A549 (cell line): ENCODE results near the gene WDR19. TPM values are rescaled to one million over a fixed set of nuclear protein-coding genes. Genes with fewer than 3 reads are reported as not detected.
"Not testable (repeated sequence)": the region's sequence is repeated elsewhere in the genome, so short reads cannot be mapped to it uniquely, and the experiment has no call there.

Source experiments
- ATAC-seq, 2 experiments: fragments of 200-7000 bp in 1 of 2; fragments of >200 bp in 1 of 2; cut with Nextera tagmentation in 1 of 2; cut with Tn5 transposase in 1 of 2; 3 replicates each; pipeline versions ENCODE4 v1.8.0 to v1.9.1; 2018 to 2020; ENCODE audit warnings: mild to moderate bottlenecking in 1 of 2, moderate library complexity in 1 of 2
- CTCF ChIA-PET: fragments of 300-600 bp; sonication (Branson Sonifier 250); formaldehyde crosslinking; extraction: SDS; loops from one replicate; lab custom pipeline; 2021; ENCODE audit warnings: antibody characterized with exemption, inconsistent platforms; lab: Yijun Ruan, JAX
- POLR2A ChIA-PET: fragments of 350-600 bp; formaldehyde crosslinking; extraction: SDS; loops from one replicate; lab custom pipeline; 2021; ENCODE audit warnings: antibody characterized with exemption, inconsistent platforms; lab: Yijun Ruan, JAX
- DNase-seq, 2 experiments: peaks; one replicate each; pipeline versions ENCODE4 v3.0.0 to v3.0.0-alpha.2; 2011 to 2016; ENCODE audit warnings: low read depth in 1 of 2, low spot score in 1 of 2
- FAIRE-seq: peaks from 2 replicates; lab custom pipeline; 2011; peaks lifted over from hg19 to GRCh38; lab: Jason Lieb, UNC
- H3K27ac ChIP-seq, 2 experiments: fragments of >200 bp; sonication (Bioruptor Twin); formaldehyde crosslinking; 3 replicates each; pipeline ENCODE4 v1.5.1; 2016 to 2017
- H3K4me1 ChIP-seq: fragments of >200 bp; sonication (Bioruptor Twin); formaldehyde crosslinking; 3 replicates; pipeline ENCODE4 v1.6.1; 2016
- H3K4me2 ChIP-seq: fragments of >200 bp; sonication (Bioruptor Twin); formaldehyde crosslinking; 3 replicates; pipeline ENCODE4 v1.6.1; 2016
- H3K4me3 ChIP-seq: fragments of >200 bp; sonication (Bioruptor Twin); formaldehyde crosslinking; 3 replicates; pipeline ENCODE4 v1.5.1; 2016
- H3K9me3 ChIP-seq: fragments of >200 bp; sonication (Bioruptor Twin); formaldehyde crosslinking; 3 replicates; pipeline ENCODE4 v1.6.1; 2016
- ATOH8 ChIP-seq: fragments of 250-450 bp; sonication (Bioruptor Pico); IDR thresholded peaks from 2 replicates; pipeline ENCODE4 v1.5.0; 2020; ENCODE audit warnings: low read depth, mild to moderate bottlenecking, moderate library complexity
- CEBPB ChIP-seq, 2 experiments: fragments of >200 bp in 1 of 2; sonication (Bioruptor Twin) in 1 of 2; formaldehyde crosslinking in 1 of 2; IDR thresholded peaks; 2 replicates each; pipeline ENCODE4 v1.6.1; 2012 to 2016
- CHD2 ChIP-seq: fragments of 150-350 bp; IDR thresholded peaks from 2 replicates; pipeline ENCODE4 v1.6.1; 2014; ENCODE audit warnings: low read length; ENCODE audit not compliant: partially characterized antibody
- CTCF ChIP-seq: fragments of >200 bp; sonication (Bioruptor Twin); formaldehyde crosslinking; IDR thresholded peaks from 3 replicates; pipeline ENCODE4 v1.5.1; 2016
- FOSL2 ChIP-seq, 2 experiments: fragments of 450-650 bp in 1 of 2; fragments of >200 bp in 1 of 2; sonication (Bioruptor Twin) in 1 of 2; formaldehyde crosslinking; IDR thresholded peaks; 2 replicates each; pipeline versions ENCODE4 v1.5.0 to v1.6.1; 2016 to 2020; ENCODE audit warnings: mild to moderate bottlenecking in 1 of 2, moderate library complexity in 1 of 2
- FOXS1 ChIP-seq: fragments of 250-450 bp; sonication (Bioruptor Pico); IDR thresholded peaks from 2 replicates; pipeline ENCODE4 v1.5.0; 2020; ENCODE audit warnings: mild to moderate bottlenecking, moderate library complexity
- HOXA7 ChIP-seq: fragments of 250-450 bp; sonication (Bioruptor Pico); IDR thresholded peaks from 2 replicates; pipeline ENCODE4 v1.5.0; 2020; ENCODE audit warnings: mild to moderate bottlenecking, moderate library complexity
- JUN ChIP-seq, 2 experiments: fragments of >200 bp; sonication (Bioruptor Twin); formaldehyde crosslinking; IDR thresholded peaks; 2 replicates in 1 of 2; 3 replicates in 1 of 2; pipeline ENCODE4 v1.6.1; 2016 to 2017
- KDM5A ChIP-seq: fragments of 200-600 bp; sonication (generic); IDR thresholded peaks from 2 replicates; pipeline ENCODE4 v1.6.1; 2016; ENCODE audit warnings: antibody characterized with exemption, mild to moderate bottlenecking
- NR3C1 ChIP-seq: fragments of >200 bp; sonication (Bioruptor Twin); formaldehyde crosslinking; IDR thresholded peaks from 3 replicates; pipeline ENCODE4 v1.6.1; 2017
- RARB ChIP-seq: fragments of 250-450 bp; sonication (Bioruptor Pico); IDR thresholded peaks from 2 replicates; pipeline ENCODE4 v1.8.0; 2021; ENCODE audit warnings: mild to moderate bottlenecking, moderate library complexity
- RCOR1 ChIP-seq: fragments of 150-350 bp; IDR thresholded peaks from 2 replicates; pipeline ENCODE4 v1.6.1; 2014; ENCODE audit warnings: antibody characterized with exemption, low read length, low read depth
- RNF2 ChIP-seq: fragments of 200-600 bp; sonication (generic); IDR thresholded peaks from 2 replicates; pipeline ENCODE4 v1.6.1; 2016; ENCODE audit warnings: low read depth, mild to moderate bottlenecking, antibody characterized with exemption, moderate library complexity, borderline replicate concordance
- ZC3H11A ChIP-seq: fragments of 450-650 bp; IDR thresholded peaks from 2 replicates; pipeline ENCODE4 v1.6.1; 2014; ENCODE audit warnings: antibody characterized with exemption, mild to moderate bottlenecking
- ZFP36 ChIP-seq: fragments of 450-650 bp; IDR thresholded peaks from 2 replicates; pipeline ENCODE4 v1.6.1; 2014; ENCODE audit warnings: borderline replicate concordance; ENCODE audit not compliant: partially characterized antibody
- ZNF302 ChIP-seq: fragments of 250-450 bp; sonication (Bioruptor Pico); IDR thresholded peaks from 2 replicates; pipeline ENCODE4 v1.9.0; 2021; ENCODE audit warnings: inconsistent platforms, mild to moderate bottlenecking, moderate library complexity
- WGBS: methylation state at CpG from one replicate; pipeline ENCODE4 v1.1.6; 2017; ENCODE audit errors: missing lambda C conversion rate; 5-methylcytosine and 5-hydroxymethylcytosine counted together
- polyA plus RNA-seq, 4 experiments: library from polyadenylated mRNA; depleted of rRNA in 3 of 4; stranded (reverse); fragments of >200 nt; fragmentation: RNase III in 1 of 4; extraction: RNeasy Plus Mini Kit Qiagen cat#74134 plus additional on column Dnase treatment in 1 of 4; gene quantifications; 2 replicates in 3 of 4; 3 replicates in 1 of 4; pipeline ENCODE4 v1.2.3, GENCODE V29; 2011 to 2017
- TF ChIP-seq, protein P1 (sequence below): fragments of >200 bp; sonication (Bioruptor Twin); formaldehyde crosslinking; IDR thresholded peaks from 3 replicates; pipeline ENCODE4 v1.6.1; 2016
- TF ChIP-seq, protein P2 (sequence below): IDR thresholded peaks from 2 replicates; pipeline ENCODE4 v1.6.1; 2012
- TF ChIP-seq, protein P3 (sequence below): fragments of >200 bp; sonication (Bioruptor Twin); formaldehyde crosslinking; IDR thresholded peaks from 2 replicates; pipeline ENCODE4 v1.6.1; 2016

The WDR19 gene
- polyA plus RNA-seq, 2 of the 4 experiments (the other 2 are of a cell fraction): 12.1 to 30.1 TPM

- H3K4me1 ChIP-seq, CTCF ChIA-PET, H3K4me2 ChIP-seq, H3K9me3 ChIP-seq, ATAC-seq, DNase-seq, H3K27ac ChIP-seq, H3K4me3 ChIP-seq, POLR2A ChIA-PET: not testable (repeated sequence)
- 84% methylated on average over 5 of the region's 5 CpGs for WGBS
- peak; percentile 74 for TF ChIP-seq ZC3H11A
- TF ChIP-seq, all 56 proteins: peak for 1; not testable (repeated sequence) for 55
- not testable (repeated sequence) for FAIRE-seq
Observed at GRCh38 chr4:39292433-39292832, 110.1 kb downstream of the WDR19 start.

DNA sequence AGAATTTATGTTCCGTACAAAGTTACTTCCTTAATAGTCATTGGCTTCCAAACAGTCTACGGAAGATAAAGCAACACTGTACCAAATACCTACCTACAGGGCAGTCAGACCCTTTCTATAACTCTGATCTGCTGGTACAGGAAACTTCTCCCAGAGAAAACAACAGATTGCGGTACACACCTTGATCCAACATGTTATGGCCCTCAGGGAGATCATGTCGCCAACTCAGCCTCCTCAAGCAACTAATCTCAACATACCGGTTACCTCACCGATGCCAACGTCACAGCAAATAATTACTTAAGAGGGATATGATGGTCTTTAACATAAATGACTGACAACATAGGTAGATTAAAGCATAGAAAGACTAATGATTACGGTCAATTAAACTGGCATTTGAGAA lies 113.5 kb downstream of the WDR19 start:
- ATAC-seq (no peak), DNase-seq (no peak), FAIRE-seq (no peak)
- ChIA-PET POLR2A (no interaction called here), CTCF (no interaction called here)
- no peak overlapping the region for H3K27ac ChIP-seq
- TF ChIP-seq FOXS1 (no peak), FOSL2 (IDR thresholded peaks at IDR 0.05) (no peak), FOSL2 (CRISPR knock-in tag; IDR thresholded peaks at IDR 0.05) (no peak), RARB (no peak), ZNF302 (CRISPR knock-in tag) (no peak), CHD2 (no peak), RNF2 (no peak), ZC3H11A (no peak), NR3C1 (no peak)
- H3K4me1 ChIP-seq: no peaks in the 10 kb centered on the region
- no peaks in the 10 kb centered on the region for H3K9me3 ChIP-seq
- no peak overlapping the region for H3K4me2 ChIP-seq
- 95% methylated on average over 8 of the region's 8 CpGs for WGBS
- H3K4me3 ChIP-seq: no peak overlapping the region

- no peak for FAIRE-seq
- TF ChIP-seq CEBPB (IDR thresholded peaks at IDR 0.05): no peak
- TF ChIP-seq ZC3H11A: no peak
- TF ChIP-seq HOXA7 (CRISPR knock-in tag): no peak
- no peak for TF ChIP-seq ZFP36
- TF ChIP-seq, protein P1, sequence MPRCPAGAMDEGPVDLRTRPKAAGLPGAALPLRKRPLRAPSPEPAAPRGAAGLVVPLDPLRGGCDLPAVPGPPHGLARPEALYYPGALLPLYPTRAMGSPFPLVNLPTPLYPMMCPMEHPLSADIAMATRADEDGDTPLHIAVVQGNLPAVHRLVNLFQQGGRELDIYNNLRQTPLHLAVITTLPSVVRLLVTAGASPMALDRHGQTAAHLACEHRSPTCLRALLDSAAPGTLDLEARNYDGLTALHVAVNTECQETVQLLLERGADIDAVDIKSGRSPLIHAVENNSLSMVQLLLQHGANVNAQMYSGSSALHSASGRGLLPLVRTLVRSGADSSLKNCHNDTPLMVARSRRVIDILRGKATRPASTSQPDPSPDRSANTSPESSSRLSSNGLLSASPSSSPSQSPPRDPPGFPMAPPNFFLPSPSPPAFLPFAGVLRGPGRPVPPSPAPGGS: no peak
- no peak for TF ChIP-seq CHD2
- no peak for TF ChIP-seq ATOH8
- TF ChIP-seq, protein P2, sequence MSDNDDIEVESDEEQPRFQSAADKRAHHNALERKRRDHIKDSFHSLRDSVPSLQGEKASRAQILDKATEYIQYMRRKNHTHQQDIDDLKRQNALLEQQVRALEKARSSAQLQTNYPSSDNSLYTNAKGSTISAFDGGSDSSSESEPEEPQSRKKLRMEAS: no peak
- TF ChIP-seq CTCF: no peak
- TF ChIP-seq KDM5A: no peak
- TF ChIP-seq, protein P3, sequence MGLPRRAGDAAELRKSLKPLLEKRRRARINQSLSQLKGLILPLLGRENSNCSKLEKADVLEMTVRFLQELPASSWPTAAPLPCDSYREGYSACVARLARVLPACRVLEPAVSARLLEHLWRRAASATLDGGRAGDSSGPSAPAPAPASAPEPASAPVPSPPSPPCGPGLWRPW: no peak
- TF ChIP-seq JUN (IDR thresholded peaks at IDR 0.05): no peak
- TF ChIP-seq RCOR1: no peak
- TF ChIP-seq, all 56 proteins: peak for 0
- CTCF ChIA-PET: interaction anchor here (1.3 kb wide), 1 partner anchor 108 kb away, joined by 3 read pairs; no protein-coding TSS in a partner anchor
- H3K27ac ChIP-seq: no peak overlapping the region
- ATAC-seq (no peak), DNase-seq (no peak)
- H3K4me1 ChIP-seq: peaks cover 19% of the 10 kb centered on the region
- WGBS: 89% methylated on average over 1 of the region's 1 CpG
- POLR2A ChIA-PET: no interaction called here
- H3K4me2 ChIP-seq: no peak overlapping the region
- no peaks in the 10 kb centered on the region for H3K9me3 ChIP-seq
- no peak overlapping the region for H3K4me3 ChIP-seq
Observed at GRCh38 chr4:39302901-39303300, 120.6 kb downstream of the WDR19 start.
